Endodermal cell (in vitro differentiated cells): ENCODE results near the gene KHDRBS1. TPM values are rescaled to one million over a fixed set of nuclear protein-coding genes. Genes with fewer than 3 reads are reported as not detected.

Experiments used
- DNase-seq: peaks from one replicate; pipeline ENCODE4 v3.0.0-alpha.2; 2017
- H3K27ac ChIP-seq: 2 replicates; pipeline ENCODE4 v1.5.1; 2013; ENCODE audit warnings: mild to moderate bottlenecking, low read depth, low read length, moderate library complexity
- H3K27me3 ChIP-seq: 2 replicates; pipeline ENCODE4 v1.6.1; 2013; ENCODE audit warnings: mild to moderate bottlenecking, low read length, moderate library complexity; ENCODE audit not compliant: insufficient read depth, control insufficient read depth, poor library complexity, severe bottlenecking
- H3K36me3 ChIP-seq: 2 replicates; pipeline ENCODE4 v1.7.0; 2013; ENCODE audit warnings: mild to moderate bottlenecking, low read length, moderate library complexity; ENCODE audit not compliant: control insufficient read depth, insufficient read depth
- H3K4me1 ChIP-seq: one replicate; pipeline ENCODE4 v1.7.0; 2013; ENCODE audit warnings: low read length; ENCODE audit not compliant: control insufficient read depth, insufficient read depth
- H3K4me3 ChIP-seq: 2 replicates; pipeline ENCODE4 v1.5.1; 2013; ENCODE audit warnings: mild to moderate bottlenecking, low read length, moderate library complexity
- H3K9ac ChIP-seq: 2 replicates; pipeline ENCODE4 v1.6.1; 2013; ENCODE audit warnings: mild to moderate bottlenecking, low read length, moderate library complexity; ENCODE audit not compliant: poor library complexity, severe bottlenecking; ENCODE audit errors: extremely low read depth
- H3K9me3 ChIP-seq: 2 replicates; pipeline ENCODE4 v1.6.1; 2013; ENCODE audit warnings: mild to moderate bottlenecking, low read length, moderate library complexity; ENCODE audit not compliant: control insufficient read depth
- H3K27ac Mint-ChIP-seq: 2 replicates; pipeline ENCODE4 v1.8.0; 2020; ENCODE audit warnings: mixed read lengths
- H3K27me3 Mint-ChIP-seq: 2 replicates; pipeline ENCODE4 v1.8.0; 2021; ENCODE audit warnings: mild to moderate bottlenecking, mixed read lengths; ENCODE audit not compliant: insufficient read depth
- H3K36me3 Mint-ChIP-seq: 2 replicates; pipeline ENCODE4 v1.8.0; 2020; ENCODE audit warnings: low read depth, mixed read lengths
- H3K4me1 Mint-ChIP-seq: 2 replicates; pipeline ENCODE4 v1.8.0; 2020; ENCODE audit warnings: mixed read lengths
- H3K4me3 Mint-ChIP-seq: 2 replicates; pipeline ENCODE4 v1.8.0; 2020; ENCODE audit warnings: mild to moderate bottlenecking, moderate library complexity, mixed read lengths
- H3K9me3 Mint-ChIP-seq: 2 replicates; pipeline ENCODE4 v1.8.0; 2020; ENCODE audit warnings: mild to moderate bottlenecking, mixed read lengths
- WGBS, 2 experiments: methylation state at CpG; one replicate each; pipeline versions ENCODE4 v1.1.5 to v1.1.7; 2013; ENCODE audit warnings: missing lambda C conversion rate in 2 of 2, mixed read lengths in 1 of 2; ENCODE audit not compliant: insufficient coverage in 1 of 2, insufficient read length in 1 of 2; 5-methylcytosine and 5-hydroxymethylcytosine counted together
- total RNA-seq, 2 donors: library from RNA; stranded (reverse); fragmentation: NEBNext Ultra II Directional in 1 of 2; extraction: Animal tissue kit (Norgen Biotek cat#: 25700) in 1 of 2; gene quantifications; 2 replicates in 1 of 2; 3 replicates in 1 of 2; pipeline ENCODE4 v1.2.1, GENCODE V29; 2021
- TF ChIP-seq, protein P1 (sequence below): fragments of 200-600 bp; sonication (generic); conservative IDR thresholded peaks from 2 replicates; pipeline ENCODE4 v1.5.0; 2021; ENCODE audit warnings: antibody characterized with exemption, mild to moderate bottlenecking

KHDRBS1 gene
- total RNA-seq, 2 donors from 2014 or later = 201 to 235 TPM

DNA sequence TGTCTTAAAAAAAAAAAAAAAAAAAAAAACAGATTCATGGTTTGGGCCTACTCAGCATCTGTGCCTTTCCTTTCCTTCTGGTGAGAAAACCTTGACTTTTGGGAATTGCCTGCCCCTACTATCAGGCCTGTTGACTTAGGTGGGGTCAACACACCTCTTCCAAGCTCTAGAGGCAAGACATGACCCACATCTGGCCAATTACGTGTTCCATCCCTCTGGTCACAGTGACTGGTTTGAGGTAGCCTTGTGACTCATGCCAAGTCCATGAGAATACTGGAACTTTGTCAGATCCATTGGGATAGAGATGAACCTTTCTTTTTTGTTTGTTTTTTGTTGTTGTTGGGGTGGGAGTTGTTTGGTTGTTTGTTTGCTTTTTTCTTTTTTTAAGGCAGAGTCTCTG, 37.3 kb upstream of the KHDRBS1 start:
- H3K27ac ChIP-seq = no peak overlapping the region
- no peaks in the 10 kb centered on the region for H3K27me3 Mint-ChIP-seq
- H3K9me3 Mint-ChIP-seq = no peaks in the 10 kb centered on the region
- 91 to 100% methylated on average over 1 of the region's 1 CpG for WGBS, 2 experiments
- peaks cover 11% of the 10 kb centered on the region for H3K4me1 Mint-ChIP-seq
- H3K36me3 ChIP-seq = no peaks in the 10 kb centered on the region
- TF ChIP-seq, protein P1, sequence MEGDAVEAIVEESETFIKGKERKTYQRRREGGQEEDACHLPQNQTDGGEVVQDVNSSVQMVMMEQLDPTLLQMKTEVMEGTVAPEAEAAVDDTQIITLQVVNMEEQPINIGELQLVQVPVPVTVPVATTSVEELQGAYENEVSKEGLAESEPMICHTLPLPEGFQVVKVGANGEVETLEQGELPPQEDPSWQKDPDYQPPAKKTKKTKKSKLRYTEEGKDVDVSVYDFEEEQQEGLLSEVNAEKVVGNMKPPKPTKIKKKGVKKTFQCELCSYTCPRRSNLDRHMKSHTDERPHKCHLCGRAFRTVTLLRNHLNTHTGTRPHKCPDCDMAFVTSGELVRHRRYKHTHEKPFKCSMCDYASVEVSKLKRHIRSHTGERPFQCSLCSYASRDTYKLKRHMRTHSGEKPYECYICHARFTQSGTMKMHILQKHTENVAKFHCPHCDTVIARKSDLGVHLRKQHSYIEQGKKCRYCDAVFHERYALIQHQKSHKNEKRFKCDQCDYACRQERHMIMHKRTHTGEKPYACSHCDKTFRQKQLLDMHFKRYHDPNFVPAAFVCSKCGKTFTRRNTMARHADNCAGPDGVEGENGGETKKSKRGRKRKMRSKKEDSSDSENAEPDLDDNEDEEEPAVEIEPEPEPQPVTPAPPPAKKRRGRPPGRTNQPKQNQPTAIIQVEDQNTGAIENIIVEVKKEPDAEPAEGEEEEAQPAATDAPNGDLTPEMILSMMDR = no peak
- H3K4me1 ChIP-seq = peaks cover 3% of the 10 kb centered on the region
- H3K27me3 ChIP-seq = no peaks in the 10 kb centered on the region
- H3K36me3 Mint-ChIP-seq = no peaks in the 10 kb centered on the region
- DNase-seq = no peak
- no peaks in the 10 kb centered on the region for H3K9me3 ChIP-seq
- no peak overlapping the region for H3K4me3 ChIP-seq
- H3K4me3 Mint-ChIP-seq = no peak overlapping the region
- no peak overlapping the region for H3K9ac ChIP-seq
- H3K27ac Mint-ChIP-seq = peak overlapping the region; percentile 10

DNA sequence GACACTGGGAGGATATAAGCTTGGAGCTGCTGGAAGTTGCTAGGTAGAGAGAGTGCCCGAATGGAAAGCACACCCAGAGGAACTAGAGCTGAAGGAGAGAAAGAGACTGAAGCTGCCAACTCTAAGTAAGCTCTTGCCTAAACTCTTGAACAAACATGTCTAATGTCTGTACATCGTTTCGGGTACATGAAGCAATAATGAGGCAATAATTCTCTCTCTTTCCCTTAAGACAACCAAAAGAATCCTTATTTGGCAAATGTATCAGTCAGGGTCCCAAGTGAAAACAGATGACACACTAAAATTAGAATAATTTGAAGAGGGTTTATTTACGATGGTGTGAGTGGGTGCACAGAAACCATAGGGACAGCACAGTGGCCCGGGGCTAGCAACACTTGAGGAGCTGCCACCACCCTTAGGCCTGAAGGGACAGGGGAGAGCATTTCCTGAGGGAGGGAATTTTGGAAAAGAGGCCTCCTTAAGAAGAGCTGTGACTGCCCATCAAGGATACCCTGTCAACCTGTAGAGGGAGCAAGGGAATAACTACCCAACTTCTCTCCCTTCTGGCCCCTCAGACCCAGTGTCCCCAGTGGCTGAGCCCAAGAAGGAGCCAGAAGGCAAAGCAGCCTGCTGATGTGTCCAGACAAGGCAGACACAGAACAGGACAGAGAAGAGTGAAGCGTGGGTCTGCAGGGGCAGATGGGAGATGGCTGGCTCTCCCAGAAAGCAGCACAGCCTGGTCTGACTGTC, 36.1 kb upstream of the KHDRBS1 start:
- Histone ChIP-seq H3K4me3 (no peak overlapping the region), H3K36me3 (no peaks in the 10 kb centered on the region), H3K9me3 (no peaks in the 10 kb centered on the region), H3K9ac (no peak overlapping the region), H3K27ac (no peak overlapping the region), H3K27me3 (no peaks in the 10 kb centered on the region), H3K4me1 (peaks cover 3% of the 10 kb centered on the region)
- Mint-ChIP-seq H3K36me3 (no peaks in the 10 kb centered on the region), H3K4me1 (peaks cover 11% of the 10 kb centered on the region), H3K9me3 (peaks cover under 1% of the 10 kb centered on the region), H3K27me3 (no peaks in the 10 kb centered on the region), H3K4me3 (no peak overlapping the region), H3K27ac (peak overlapping the region; percentile 54)
- peak; percentile 90 for DNase-seq
- WGBS, 2 experiments = 81 to 83% methylated on average over 6 of the region's 6 CpGs
- TF ChIP-seq, protein P1 = peak; percentile 83

DNA sequence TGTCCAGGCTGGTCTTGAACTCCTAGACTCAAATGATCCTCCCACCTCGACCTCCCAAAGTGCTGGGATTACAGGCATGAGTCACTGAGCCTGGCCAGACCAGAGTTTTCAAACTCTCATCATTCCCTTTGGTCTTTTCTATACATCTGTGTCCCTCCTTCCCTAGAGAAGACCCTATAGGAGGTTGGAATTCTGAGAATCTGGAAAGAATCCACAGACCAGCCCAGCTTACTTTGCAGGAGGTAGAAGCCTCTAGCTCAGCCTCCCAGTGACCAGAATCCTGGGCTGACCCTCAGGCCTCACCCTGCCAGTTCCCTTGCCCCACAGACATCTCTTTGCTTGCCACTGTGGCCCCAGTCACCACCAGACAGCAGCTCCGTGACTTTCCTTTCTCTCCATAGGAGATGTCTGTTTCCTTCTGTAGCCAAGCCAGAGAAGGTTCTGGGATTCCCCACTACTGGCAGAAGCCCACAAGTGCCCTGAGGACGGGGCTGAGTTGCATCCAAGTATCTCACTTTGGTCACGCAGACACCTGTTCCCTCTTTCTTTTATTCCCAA, 34.7 kb upstream of the KHDRBS1 start:
- Mint-ChIP-seq H3K36me3 (no peaks in the 10 kb centered on the region), H3K27me3 (no peaks in the 10 kb centered on the region), H3K27ac (peak overlapping the region; percentile 52), H3K4me3 (no peak overlapping the region), H3K9me3 (peaks cover 7% of the 10 kb centered on the region), H3K4me1 (peaks cover 11% of the 10 kb centered on the region)
- TF ChIP-seq, protein P1 = no peak
- H3K4me3 ChIP-seq = no peak overlapping the region
- peak; percentile 68 for DNase-seq
- no peaks in the 10 kb centered on the region for H3K9me3 ChIP-seq
- H3K27me3 ChIP-seq = no peaks in the 10 kb centered on the region
- H3K36me3 ChIP-seq = no peaks in the 10 kb centered on the region
- H3K4me1 ChIP-seq = peaks cover 3% of the 10 kb centered on the region
- no peak overlapping the region for H3K9ac ChIP-seq
- 72 to 85% methylated on average over 3 to 4 of the region's 4 CpGs for WGBS, 2 experiments
- H3K27ac ChIP-seq = no peak overlapping the region
